PFSK-1 (cell line): ENCODE measurements around the gene UST.

Source experiments
- FOXP2 ChIP-seq: optimal IDR thresholded peaks from 2 replicates; pipeline ENCODE3; 2011; ENCODE audit warnings: borderline replicate concordance, control low read depth, inconsistent platforms; ENCODE audit not compliant: insufficient read depth; ENCODE audit errors: extremely low read length, extremely low read depth
- POLR2AphosphoS5 ChIP-seq: IDR thresholded peaks from 2 replicates; pipeline ENCODE4 v1.6.1; 2012; ENCODE audit warnings: low read depth, mild to moderate bottlenecking, control low read depth, low read length, moderate library complexity
- REST ChIP-seq, 2 experiments: IDR thresholded peaks; 2 replicates each; pipeline versions ENCODE4 v1.6.1 to v1.8.0; 2011 to 2012; ENCODE audit warnings: low read depth in 2 of 2, low read length in 2 of 2, control low read depth in 1 of 2, inconsistent platforms in 1 of 2, mild to moderate bottlenecking in 1 of 2, moderate library complexity in 1 of 2; ENCODE audit not compliant: insufficient read depth in 1 of 2
- SIN3A ChIP-seq: IDR thresholded peaks from 2 replicates; pipeline ENCODE4 v1.6.1; 2012; ENCODE audit warnings: mild to moderate bottlenecking, low read length, moderate library complexity, borderline replicate concordance; ENCODE audit not compliant: insufficient read depth
- TAF1 ChIP-seq: IDR thresholded peaks from 2 replicates; pipeline ENCODE4 v1.6.1; 2012; ENCODE audit warnings: low read length, control low read depth, borderline replicate concordance; ENCODE audit not compliant: insufficient read depth

Gene UST

GRCh38 chr6:148973538-148974208, 226.8 kb downstream of the UST start:
- TF ChIP-seq FOXP2 (no peak), POLR2AphosphoS5 (no peak), TAF1 (no peak), SIN3A (no peak), REST (IDR thresholded peaks at IDR 0.05; ENCODE audit: insufficient read depth in 1 of 2, low read depth in 2 of 2, low read length in 2 of 2) (no peak)

- TF ChIP-seq POLR2AphosphoS5 (no peak), SIN3A (no peak), REST (IDR thresholded peaks at IDR 0.05; ENCODE audit: insufficient read depth in 1 of 2, low read depth in 2 of 2, low read length in 2 of 2) (no peak), FOXP2 (no peak), TAF1 (no peak)
These were observed 227.5 kb downstream of the UST start for GRCh38 chr6:148974351-148974750.

GRCh38 chr6:148979014-148979901, 232.4 kb downstream of the UST start:
- no peak for TF ChIP-seq POLR2AphosphoS5
- no peak for TF ChIP-seq FOXP2
- no peak for TF ChIP-seq SIN3A
- no peak for TF ChIP-seq TAF1
- TF ChIP-seq REST (IDR thresholded peaks at IDR 0.05; ENCODE audit: insufficient read depth in 1 of 2, low read depth in 2 of 2, low read length in 2 of 2): no peak

GRCh38 chr6:148980234-148980633, 233.4 kb downstream of the UST start:
- no peak for TF ChIP-seq SIN3A

GRCh38 chr6:148981515-148981914, 234.7 kb downstream of the UST start:
- TF ChIP-seq FOXP2 (no peak), REST (IDR thresholded peaks at IDR 0.05; ENCODE audit: insufficient read depth in 1 of 2, low read depth in 2 of 2, low read length in 2 of 2) (no peak), POLR2AphosphoS5 (no peak)
